ENCODE data around the gene KCNH1.

KCNH1 gene

GRCh38 chr1:210757677-210758076 lies 376.3 kb downstream of the KCNH1 start:
- no peak overlapping the region for H3K4me3 ChIP-seq (ENCODE audit: low read depth, low read length)
- H3K9ac ChIP-seq (ENCODE audit: low read depth, low read length): no peak overlapping the region
- H3K36me3 ChIP-seq (ENCODE audit: control insufficient read depth, insufficient read depth, low read length): no peaks in the 10 kb centered on the region
- H3K27me3 ChIP-seq (ENCODE audit: control insufficient read depth, insufficient read depth, low read length): no peaks in the 10 kb centered on the region
- H3K4me1 ChIP-seq (ENCODE audit: control insufficient read depth, insufficient read depth, low read length): peaks cover 8% of the 10 kb centered on the region
- H3K9me3 ChIP-seq (ENCODE audit: control insufficient read depth, insufficient read depth, low read length): no peaks in the 10 kb centered on the region

GRCh38 chr1:210755991-210756659 lies 377.8 kb downstream of the KCNH1 start:
- peaks cover 8% of the 10 kb centered on the region for H3K4me1 ChIP-seq (ENCODE audit: control insufficient read depth, insufficient read depth, low read length)
- no peak overlapping the region for H3K9ac ChIP-seq (ENCODE audit: low read depth, low read length)
- no peak overlapping the region for H3K4me3 ChIP-seq (ENCODE audit: low read depth, low read length)

GRCh38 chr1:210754878-210755665 lies 378.9 kb downstream of the KCNH1 start:
- H3K4me3 ChIP-seq (ENCODE audit: low read depth, low read length): no peak overlapping the region
- peaks cover 8% of the 10 kb centered on the region for H3K4me1 ChIP-seq (ENCODE audit: control insufficient read depth, insufficient read depth, low read length)
- no peaks in the 10 kb centered on the region for H3K36me3 ChIP-seq (ENCODE audit: control insufficient read depth, insufficient read depth, low read length)
- H3K9me3 ChIP-seq (ENCODE audit: control insufficient read depth, insufficient read depth, low read length): no peaks in the 10 kb centered on the region
- H3K9ac ChIP-seq (ENCODE audit: low read depth, low read length): no peak overlapping the region
- H3K27me3 ChIP-seq (ENCODE audit: control insufficient read depth, insufficient read depth, low read length): no peaks in the 10 kb centered on the region

More at GRCh38 chr1:210755991-210756659, 377.8 kb downstream of the KCNH1 start:
- Histone ChIP-seq H3K27me3 (ENCODE audit: control insufficient read depth, insufficient read depth, low read length) (no peaks in the 10 kb centered on the region), H3K9me3 (ENCODE audit: control insufficient read depth, insufficient read depth, low read length) (no peaks in the 10 kb centered on the region), H3K36me3 (ENCODE audit: control insufficient read depth, insufficient read depth, low read length) (no peaks in the 10 kb centered on the region)

GRCh38 chr1:210751911-210752310 lies 382.0 kb downstream of the KCNH1 start:
- Histone ChIP-seq H3K9ac (ENCODE audit: low read depth, low read length) (no peak overlapping the region), H3K36me3 (ENCODE audit: control insufficient read depth, insufficient read depth, low read length) (no peaks in the 10 kb centered on the region), H3K27me3 (ENCODE audit: control insufficient read depth, insufficient read depth, low read length) (no peaks in the 10 kb centered on the region), H3K4me1 (ENCODE audit: control insufficient read depth, insufficient read depth, low read length) (no peaks in the 10 kb centered on the region), H3K4me3 (ENCODE audit: low read depth, low read length) (no peak overlapping the region), H3K9me3 (ENCODE audit: control insufficient read depth, insufficient read depth, low read length) (no peaks in the 10 kb centered on the region)

- H3K4me3 ChIP-seq (ENCODE audit: low read depth, low read length): no peak overlapping the region
- no peaks in the 10 kb centered on the region for H3K4me1 ChIP-seq (ENCODE audit: control insufficient read depth, insufficient read depth, low read length)
- H3K9me3 ChIP-seq (ENCODE audit: control insufficient read depth, insufficient read depth, low read length): no peaks in the 10 kb centered on the region
- H3K9ac ChIP-seq (ENCODE audit: low read depth, low read length): no peak overlapping the region
- H3K27me3 ChIP-seq (ENCODE audit: control insufficient read depth, insufficient read depth, low read length): no peaks in the 10 kb centered on the region
- H3K36me3 ChIP-seq (ENCODE audit: control insufficient read depth, insufficient read depth, low read length): no peaks in the 10 kb centered on the region
Observed at GRCh38 chr1:210750468-210750867, 383.5 kb downstream of the KCNH1 start.

- H3K4me1 ChIP-seq (ENCODE audit: control insufficient read depth, insufficient read depth, low read length): no peaks in the 10 kb centered on the region
Observed at GRCh38 chr1:210748796-210749195, 385.2 kb downstream of the KCNH1 start.

GRCh38 chr1:210747890-210748289 lies 386.1 kb downstream of the KCNH1 start:
- H3K9ac ChIP-seq (ENCODE audit: low read depth, low read length): no peak overlapping the region
- no peak overlapping the region for H3K4me3 ChIP-seq (ENCODE audit: low read depth, low read length)
- H3K4me1 ChIP-seq (ENCODE audit: control insufficient read depth, insufficient read depth, low read length): no peaks in the 10 kb centered on the region
- H3K36me3 ChIP-seq (ENCODE audit: control insufficient read depth, insufficient read depth, low read length): no peaks in the 10 kb centered on the region
- no peaks in the 10 kb centered on the region for H3K27me3 ChIP-seq (ENCODE audit: control insufficient read depth, insufficient read depth, low read length)
- no peaks in the 10 kb centered on the region for H3K9me3 ChIP-seq (ENCODE audit: control insufficient read depth, insufficient read depth, low read length)

More at GRCh38 chr1:210748796-210749195, 385.2 kb downstream of the KCNH1 start:
- Histone ChIP-seq H3K9me3 (ENCODE audit: control insufficient read depth, insufficient read depth, low read length) (no peaks in the 10 kb centered on the region), H3K36me3 (ENCODE audit: control insufficient read depth, insufficient read depth, low read length) (no peaks in the 10 kb centered on the region), H3K4me3 (ENCODE audit: low read depth, low read length) (no peak overlapping the region), H3K27me3 (ENCODE audit: control insufficient read depth, insufficient read depth, low read length) (no peaks in the 10 kb centered on the region), H3K9ac (ENCODE audit: low read depth, low read length) (no peak overlapping the region)

GRCh38 chr1:210747112-210747511 lies 386.8 kb downstream of the KCNH1 start:
- Histone ChIP-seq H3K36me3 (ENCODE audit: control insufficient read depth, insufficient read depth, low read length) (no peaks in the 10 kb centered on the region), H3K9me3 (ENCODE audit: control insufficient read depth, insufficient read depth, low read length) (no peaks in the 10 kb centered on the region), H3K4me3 (ENCODE audit: low read depth, low read length) (no peak overlapping the region), H3K9ac (ENCODE audit: low read depth, low read length) (no peak overlapping the region), H3K4me1 (ENCODE audit: control insufficient read depth, insufficient read depth, low read length) (no peaks in the 10 kb centered on the region), H3K27me3 (ENCODE audit: control insufficient read depth, insufficient read depth, low read length) (no peaks in the 10 kb centered on the region)

GRCh38 chr1:210746024-210746731 lies 387.8 kb downstream of the KCNH1 start:
- H3K4me3 ChIP-seq (ENCODE audit: low read depth, low read length): no peak overlapping the region
- no peaks in the 10 kb centered on the region for H3K27me3 ChIP-seq (ENCODE audit: control insufficient read depth, insufficient read depth, low read length)
- H3K4me1 ChIP-seq (ENCODE audit: control insufficient read depth, insufficient read depth, low read length): no peaks in the 10 kb centered on the region
- no peaks in the 10 kb centered on the region for H3K36me3 ChIP-seq (ENCODE audit: control insufficient read depth, insufficient read depth, low read length)
- H3K9me3 ChIP-seq (ENCODE audit: control insufficient read depth, insufficient read depth, low read length): no peaks in the 10 kb centered on the region
- H3K9ac ChIP-seq (ENCODE audit: low read depth, low read length): no peak overlapping the region

- Histone ChIP-seq H3K4me1 (ENCODE audit: control insufficient read depth, insufficient read depth, low read length) (no peaks in the 10 kb centered on the region), H3K9ac (ENCODE audit: low read depth, low read length) (no peak overlapping the region), H3K4me3 (ENCODE audit: low read depth, low read length) (no peak overlapping the region), H3K9me3 (ENCODE audit: control insufficient read depth, insufficient read depth, low read length) (no peaks in the 10 kb centered on the region), H3K27me3 (ENCODE audit: control insufficient read depth, insufficient read depth, low read length) (no peaks in the 10 kb centered on the region), H3K36me3 (ENCODE audit: control insufficient read depth, insufficient read depth, low read length) (no peaks in the 10 kb centered on the region)
Observed at GRCh38 chr1:210743038-210743437, 390.9 kb downstream of the KCNH1 start.

GRCh38 chr1:210741564-210741963 lies 392.4 kb downstream of the KCNH1 start:
- H3K4me1 ChIP-seq (ENCODE audit: control insufficient read depth, insufficient read depth, low read length): no peaks in the 10 kb centered on the region
- no peaks in the 10 kb centered on the region for H3K36me3 ChIP-seq (ENCODE audit: control insufficient read depth, insufficient read depth, low read length)
- H3K4me3 ChIP-seq (ENCODE audit: low read depth, low read length): no peak overlapping the region
- H3K27me3 ChIP-seq (ENCODE audit: control insufficient read depth, insufficient read depth, low read length): no peaks in the 10 kb centered on the region
- no peak overlapping the region for H3K9ac ChIP-seq (ENCODE audit: low read depth, low read length)
- no peaks in the 10 kb centered on the region for H3K9me3 ChIP-seq (ENCODE audit: control insufficient read depth, insufficient read depth, low read length)

Measured in iPS-15b (cell line).